GM21526 (cell line): Measurements from ENCODE around the gene THYN1.

Experiments
- ATAC-seq: cut with Tn5 transposase; IDR thresholded peaks from one replicate; pipeline ENCODE4 v1.9.1; 2021; ENCODE audit warnings: moderate library complexity; ENCODE audit not compliant: unreplicated experiment, low FRiP score

Gene THYN1

GRCh38 chr11:134226806-134227325 lies 26.3 kb downstream of the THYN1 start:
- ATAC-seq: no peak

- peak; percentile 18 for ATAC-seq
Observed at GRCh38 chr11:134224710-134225664, 28.2 kb downstream of the THYN1 start.

GRCh38 chr11:134223836-134224709 lies 29.1 kb downstream of the THYN1 start, which contains the start of the genes NCAPD3 and VPS26B:
NCAPD3 (minus strand) TSS chr11:134223967; CDS start chr11:134223926, 41 bp downstream.
VPS26B (plus strand) TSS chr11:134224671; CDS start chr11:134225123, 452 bp downstream.
- peak; percentile 83 for ATAC-seq

- ATAC-seq: no peak
Observed at GRCh38 chr11:134223121-134223520, 30.0 kb downstream of the THYN1 start.

- no peak for ATAC-seq
Observed at GRCh38 chr11:134216816-134217215, 36.3 kb downstream of the THYN1 start.

- ATAC-seq: no peak
Observed at GRCh38 chr11:134215836-134216235, 37.3 kb downstream of the THYN1 start.

- no peak for ATAC-seq
Observed at GRCh38 chr11:134207538-134208239, 45.5 kb downstream of the THYN1 start.

GRCh38 chr11:134206185-134206584 lies 47.0 kb downstream of the THYN1 start:
- ATAC-seq: no peak

- no peak for ATAC-seq
Observed at GRCh38 chr11:134205729-134206128, 47.4 kb downstream of the THYN1 start.

- no peak for ATAC-seq
Observed at GRCh38 chr11:134202661-134203060, 50.5 kb downstream of the THYN1 start.

- ATAC-seq: no peak
Observed at GRCh38 chr11:134200688-134201087, 52.5 kb downstream of the THYN1 start.

GRCh38 chr11:134199531-134199930 lies 53.6 kb downstream of the THYN1 start:
- no peak for ATAC-seq
